Neural crest cell (in vitro differentiated cells): ENCODE measurements around the gene KRT77. TPM values are rescaled to one million over a fixed set of nuclear protein-coding genes. Genes with fewer than 3 reads are reported as not detected.

Experiments used
- DNase-seq: peaks from one replicate; pipeline ENCODE4 v3.0.0; 2021; ENCODE audit warnings: low read depth, mixed read lengths, low spot score
- H3K27ac Mint-ChIP-seq: one replicate; pipeline ENCODE4 v1.8.0; 2021; ENCODE audit warnings: mild to moderate bottlenecking, mixed read lengths; ENCODE audit not compliant: unreplicated experiment
- H3K27me3 Mint-ChIP-seq: 2 replicates; pipeline ENCODE4 v1.8.0; 2021; ENCODE audit warnings: low read depth, mild to moderate bottlenecking, mixed read lengths
- H3K36me3 Mint-ChIP-seq: 2 replicates; pipeline ENCODE4 v1.8.0; 2021; ENCODE audit warnings: low read depth, mild to moderate bottlenecking, mixed read lengths
- H3K4me1 Mint-ChIP-seq: 2 replicates; pipeline ENCODE4 v1.8.0; 2021; ENCODE audit warnings: mixed read lengths
- H3K4me3 Mint-ChIP-seq: one replicate; pipeline ENCODE4 v1.8.0; 2021; ENCODE audit warnings: mild to moderate bottlenecking, mixed read lengths
- H3K9me3 Mint-ChIP-seq: 2 replicates; pipeline ENCODE4 v1.8.0; 2021; ENCODE audit warnings: mixed read lengths
- CTCF ChIP-seq: fragments of 200-600 bp; sonication (generic); conservative IDR thresholded peaks from 2 replicates; pipeline ENCODE4 v1.5.0; 2021; ENCODE audit warnings: antibody characterized with exemption, mild to moderate bottlenecking
- total RNA-seq: library from RNA; stranded (reverse); gene quantifications from 2 replicates; pipeline ENCODE4 v1.2.1, GENCODE V29; 2021

Gene KRT77
- total RNA-seq, 1 donor from 2014 or later = not detected

- no peak for DNase-seq
- Mint-ChIP-seq H3K36me3 (no peaks in the 10 kb centered on the region), H3K27ac (no peak overlapping the region), H3K9me3 (no peaks in the 10 kb centered on the region), H3K4me3 (no peak overlapping the region), H3K27me3 (peaks cover 46% of the 10 kb centered on the region), H3K4me1 (no peaks in the 10 kb centered on the region)
- TF ChIP-seq CTCF = no peak
Measured at GRCh38 chr12:52658196-52658595, 45.1 kb downstream of the KRT77 start.

- Mint-ChIP-seq H3K36me3 (no peaks in the 10 kb centered on the region), H3K4me3 (no peak overlapping the region), H3K9me3 (no peaks in the 10 kb centered on the region), H3K27ac (no peak overlapping the region), H3K4me1 (no peaks in the 10 kb centered on the region), H3K27me3 (peaks cover 49% of the 10 kb centered on the region)
- no peak for TF ChIP-seq CTCF
- no peak for DNase-seq
Measured at GRCh38 chr12:52657250-52657902, 45.9 kb downstream of the KRT77 start.

- no peak for DNase-seq
- TF ChIP-seq CTCF = no peak
- H3K4me3 Mint-ChIP-seq = no peak overlapping the region
- no peaks in the 10 kb centered on the region for H3K36me3 Mint-ChIP-seq
- no peaks in the 10 kb centered on the region for H3K9me3 Mint-ChIP-seq
- peaks cover 51% of the 10 kb centered on the region for H3K27me3 Mint-ChIP-seq
- H3K4me1 Mint-ChIP-seq = no peaks in the 10 kb centered on the region
- H3K27ac Mint-ChIP-seq = no peak overlapping the region
Measured at GRCh38 chr12:52656616-52657015, 46.7 kb downstream of the KRT77 start.

- Mint-ChIP-seq H3K27me3 (peaks cover 51% of the 10 kb centered on the region), H3K9me3 (no peaks in the 10 kb centered on the region), H3K4me1 (no peaks in the 10 kb centered on the region), H3K36me3 (no peaks in the 10 kb centered on the region), H3K27ac (no peak overlapping the region), H3K4me3 (no peak overlapping the region)
- TF ChIP-seq CTCF = no peak
- DNase-seq = no peak
Measured at GRCh38 chr12:52655720-52656124, 47.6 kb downstream of the KRT77 start.

- Mint-ChIP-seq H3K4me1 (no peaks in the 10 kb centered on the region), H3K36me3 (no peaks in the 10 kb centered on the region), H3K27me3 (peaks cover 51% of the 10 kb centered on the region), H3K27ac (no peak overlapping the region), H3K9me3 (no peaks in the 10 kb centered on the region), H3K4me3 (no peak overlapping the region)
- DNase-seq = no peak
- no peak for TF ChIP-seq CTCF
Measured at GRCh38 chr12:52655251-52655650, 48.1 kb downstream of the KRT77 start.
